Measurements from ENCODE around the gene FUBP3.
"Not testable (repeated sequence)": the region's sequence is repeated elsewhere in the genome, so short reads cannot be mapped to it uniquely, and the experiment has no call there.

FUBP3 gene

DNA sequence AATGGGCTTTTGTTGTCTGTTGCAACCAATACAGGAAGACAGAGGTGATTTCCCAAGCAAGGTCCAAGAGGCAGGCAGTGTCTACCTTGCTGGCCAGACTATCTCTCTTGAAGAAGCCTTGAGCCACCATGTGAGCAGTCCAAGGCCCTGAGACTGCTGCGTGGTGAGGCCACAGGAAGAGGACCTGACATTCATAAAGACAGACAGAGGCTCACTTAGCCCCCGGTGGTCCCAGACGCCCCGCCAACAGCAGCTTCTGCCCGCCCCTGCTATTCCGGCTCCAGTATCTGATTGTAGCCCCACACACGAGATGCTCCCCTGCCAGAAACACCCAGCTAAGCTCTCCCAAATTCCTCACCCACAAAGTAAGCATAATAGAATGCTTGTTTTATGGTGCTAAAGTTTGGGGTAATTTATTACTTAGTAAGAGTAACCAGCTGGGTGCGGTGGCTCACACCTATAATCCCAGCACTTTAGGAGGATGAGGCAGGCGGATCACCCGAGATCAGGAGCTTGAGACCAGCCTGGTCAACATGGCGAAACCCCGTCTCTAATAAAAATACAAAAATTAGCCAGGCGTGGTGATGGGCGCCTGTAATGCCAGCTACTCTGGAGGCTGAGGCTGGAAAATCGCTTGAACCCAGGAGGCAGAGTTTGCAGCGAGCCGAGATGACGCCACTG lies 22.8 kb upstream of the FUBP3 start:
- no peak for DNase-seq (ENCODE audit: low spot score)

DNA sequence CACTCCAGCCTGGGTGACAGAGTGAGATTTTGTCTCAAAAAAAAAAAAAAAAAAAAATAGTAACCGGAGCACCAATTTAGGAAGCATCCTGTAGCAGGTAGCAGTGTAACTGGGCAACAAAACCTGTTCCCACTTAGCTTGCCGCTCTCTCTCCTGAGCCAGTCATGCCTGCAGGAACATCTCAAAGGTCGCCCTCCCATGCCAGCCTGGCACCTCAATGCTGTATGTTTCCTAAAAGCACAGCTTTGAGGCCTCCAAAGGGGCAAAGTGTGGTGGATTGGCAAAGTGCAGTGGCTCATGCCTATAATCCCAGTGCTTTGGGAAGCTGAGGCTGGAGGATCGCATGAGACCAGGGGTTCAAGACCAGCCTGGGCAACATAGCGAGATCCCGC lies 22.3 kb upstream of the FUBP3 start:
- DNase-seq (ENCODE audit: low spot score) = no peak

DNA sequence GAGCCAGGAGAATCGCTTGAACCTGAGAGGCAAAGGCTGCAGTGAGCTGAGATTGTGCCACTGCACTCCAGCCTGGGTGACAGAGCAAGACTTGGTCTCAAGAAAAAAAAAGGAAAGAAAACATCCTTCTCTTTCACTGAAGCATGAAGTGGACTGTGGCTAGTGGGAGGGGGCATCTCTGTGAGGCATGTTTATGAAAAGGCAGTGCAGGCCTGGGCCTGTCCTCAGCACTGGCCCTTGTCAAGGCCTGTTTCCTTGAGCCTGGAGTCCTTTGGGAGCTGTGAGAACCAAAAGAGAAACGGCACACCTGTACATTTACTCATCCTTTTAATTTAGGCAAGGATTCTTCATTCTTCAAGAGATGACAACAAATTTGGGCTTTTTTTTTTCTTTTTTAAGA lies 18.3 kb upstream of the FUBP3 start:
- DNase-seq (ENCODE audit: low spot score) = no peak

DNA sequence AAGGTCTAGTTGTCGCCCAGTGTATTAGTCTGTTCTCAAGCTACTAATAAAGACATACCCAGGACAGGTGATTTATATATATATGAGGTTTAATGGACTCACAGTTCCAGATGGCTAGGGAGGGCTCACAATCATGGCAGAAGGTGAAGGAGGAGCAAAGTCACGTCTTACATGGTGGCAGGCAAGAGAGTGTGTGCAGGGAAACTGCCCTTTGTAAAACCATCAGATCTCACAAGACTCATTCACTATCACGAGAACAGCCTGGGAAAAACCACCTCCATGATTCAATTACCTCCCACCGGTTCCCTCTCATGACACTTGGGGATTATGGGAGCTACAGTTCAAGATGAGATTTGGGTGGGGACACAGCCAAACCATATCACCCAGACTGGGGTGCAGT lies 16.9 kb upstream of the FUBP3 start:
- DNase-seq (ENCODE audit: low spot score) = not testable (repeated sequence)

DNA sequence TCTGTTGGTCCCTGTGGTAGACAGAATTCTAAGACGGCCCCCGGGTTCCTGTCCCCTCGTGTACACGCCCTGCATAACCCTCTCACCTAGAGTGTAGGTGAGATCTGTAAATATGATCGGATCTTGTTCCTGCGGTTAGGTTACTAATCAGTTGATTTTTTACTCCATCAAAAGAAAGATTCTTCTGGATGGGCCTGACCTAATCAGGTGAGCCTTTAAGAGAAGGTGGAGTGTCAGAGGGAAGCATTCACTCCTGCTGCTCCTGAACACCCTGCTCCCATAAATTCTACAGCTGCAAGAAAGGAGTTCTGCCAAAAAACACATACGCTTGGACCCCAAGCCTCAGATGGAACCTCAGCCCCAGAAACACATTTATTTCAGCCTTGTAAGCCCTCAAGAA lies 15.6 kb upstream of the FUBP3 start:
- no peak for DNase-seq (ENCODE audit: low spot score)

DNA sequence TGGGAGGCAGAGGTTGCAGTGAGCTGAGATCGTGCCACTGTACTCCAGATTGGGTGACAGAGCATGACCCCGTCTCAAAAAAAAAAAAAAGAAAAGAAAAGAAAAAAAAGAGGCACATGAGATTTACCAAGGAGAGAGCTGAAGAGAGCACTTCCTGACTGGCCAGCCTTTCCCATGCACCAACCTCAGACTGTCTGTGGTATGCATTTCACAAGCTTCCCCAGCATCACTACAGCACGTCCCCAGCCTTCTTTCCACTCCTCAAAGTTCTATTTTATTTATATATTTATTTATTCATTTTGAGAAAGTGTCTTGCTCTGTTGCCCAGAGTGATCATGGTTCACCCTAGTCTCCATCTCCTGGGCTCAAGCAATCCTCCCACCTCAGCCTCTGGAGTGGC lies 13.6 kb upstream of the FUBP3 start:
- no peak for DNase-seq (ENCODE audit: low spot score)

DNA sequence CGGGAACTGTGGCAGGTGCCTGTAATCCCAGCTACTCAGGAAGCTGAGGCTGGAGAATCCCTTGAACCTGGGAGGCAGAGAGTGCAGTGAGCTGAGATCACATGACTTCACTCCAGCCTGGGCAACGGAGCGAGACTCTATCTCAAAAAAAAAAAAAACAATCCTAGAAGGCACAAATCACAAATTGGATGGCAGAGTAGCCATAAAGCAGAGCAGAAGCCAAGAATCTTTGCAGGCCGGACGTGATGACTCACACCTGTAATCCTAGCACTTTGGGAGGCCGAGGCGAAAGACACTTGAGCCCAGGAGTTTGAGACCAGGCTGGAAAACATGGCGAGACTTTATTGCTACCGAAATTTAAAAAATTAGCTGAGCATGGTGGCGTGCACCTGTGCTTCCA lies 9.2 kb upstream of the FUBP3 start:
- no peak for DNase-seq (ENCODE audit: low spot score)

DNA sequence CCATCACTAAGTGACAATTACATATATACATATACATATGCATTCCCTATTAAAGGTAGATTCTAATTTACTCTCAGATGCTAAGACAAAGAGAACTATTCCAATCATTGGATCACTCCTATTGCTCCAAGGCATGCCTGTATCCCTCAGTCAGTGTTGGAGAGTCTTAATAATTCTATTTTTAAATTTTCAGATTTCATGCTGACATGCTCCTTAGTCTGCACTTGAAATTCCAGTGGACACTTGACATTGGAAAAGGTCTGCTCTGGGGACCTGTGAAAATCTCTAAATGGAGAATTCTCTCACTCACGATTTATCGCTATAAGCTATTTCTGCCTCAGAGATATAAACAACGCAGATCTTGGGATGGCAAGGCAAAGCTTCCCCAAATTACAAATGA lies 3.9 kb upstream of the FUBP3 start:
- DNase-seq (ENCODE audit: low spot score) = no peak

DNA sequence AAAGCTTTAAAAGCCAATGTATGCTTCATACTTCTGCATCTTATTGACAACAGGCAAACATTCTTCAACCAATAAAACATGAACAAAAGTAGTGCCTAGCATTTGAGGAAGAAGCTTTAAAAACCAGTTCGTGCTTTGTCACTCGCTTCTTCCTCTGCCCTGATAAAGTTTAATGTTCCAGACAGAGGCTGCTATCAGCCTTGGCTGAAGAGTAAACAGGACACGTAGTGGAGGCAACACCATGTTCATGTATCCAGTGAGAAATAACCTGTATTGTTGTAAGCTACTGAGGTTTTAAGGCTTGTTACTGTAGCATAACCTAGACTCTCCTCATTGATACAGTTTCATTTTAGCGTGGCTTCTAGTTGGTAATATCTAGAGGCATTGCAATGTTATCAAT lies 3.2 kb upstream of the FUBP3 start:
- peak; percentile 37 for DNase-seq (ENCODE audit: low spot score)

DNA sequence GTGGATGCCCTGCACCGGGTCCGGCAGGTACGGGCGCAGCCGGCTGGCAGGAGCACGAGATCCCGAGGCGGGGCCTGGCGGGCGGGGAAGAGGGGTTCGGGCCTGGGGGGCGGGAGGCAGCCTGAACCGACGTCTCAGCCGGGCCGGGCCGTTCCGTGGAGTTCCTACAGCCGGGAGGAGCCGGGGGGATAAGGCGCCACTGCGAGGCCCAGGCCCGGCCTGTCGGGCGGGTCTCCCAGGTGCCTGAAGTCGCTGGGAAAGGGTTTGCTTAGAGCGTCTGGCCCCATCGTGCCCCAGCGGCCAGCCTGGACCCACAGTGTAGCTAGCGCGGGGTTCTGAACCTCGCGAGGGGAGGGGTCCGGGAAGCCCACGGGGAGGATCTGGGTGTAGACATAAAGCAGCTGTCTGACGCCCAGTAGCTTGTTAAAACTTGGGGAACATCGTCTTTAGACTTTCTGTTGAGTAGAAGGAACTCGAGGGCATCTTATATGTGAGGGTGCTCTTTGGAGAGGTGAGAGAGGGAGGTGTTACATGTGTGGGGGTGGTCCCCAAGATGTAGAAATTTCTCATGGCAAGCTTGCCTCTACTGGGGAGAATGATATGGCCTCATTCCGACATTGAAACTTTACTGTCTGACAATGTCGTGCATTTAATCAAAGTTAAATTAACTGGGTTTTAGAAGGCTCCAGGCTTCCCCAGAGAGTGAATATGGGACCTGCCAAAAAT lies 524 bp downstream of the FUBP3 start:
- peak; percentile 33 for DNase-seq (ENCODE audit: low spot score)

DNA sequence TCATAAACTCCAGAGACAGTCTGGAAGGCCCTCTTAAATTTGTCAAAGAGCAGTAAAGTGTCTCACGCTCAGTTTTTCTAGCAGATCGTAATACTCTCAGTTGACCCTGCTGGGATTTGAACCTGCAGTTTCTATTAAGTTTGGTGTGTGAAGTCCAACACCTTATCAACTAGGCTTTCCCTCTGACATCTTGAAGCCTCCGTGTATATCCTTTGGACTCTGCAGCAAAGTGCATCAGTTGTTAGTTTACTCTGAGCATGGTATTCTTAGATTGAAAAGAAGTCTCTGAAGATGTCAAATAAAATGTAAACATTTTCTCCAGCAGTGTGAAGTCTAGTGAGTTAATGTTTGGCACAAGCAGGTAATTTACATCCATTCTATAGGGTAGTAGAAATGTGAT lies 2.4 kb downstream of the FUBP3 start:
- no peak for DNase-seq (ENCODE audit: low spot score)

DNA sequence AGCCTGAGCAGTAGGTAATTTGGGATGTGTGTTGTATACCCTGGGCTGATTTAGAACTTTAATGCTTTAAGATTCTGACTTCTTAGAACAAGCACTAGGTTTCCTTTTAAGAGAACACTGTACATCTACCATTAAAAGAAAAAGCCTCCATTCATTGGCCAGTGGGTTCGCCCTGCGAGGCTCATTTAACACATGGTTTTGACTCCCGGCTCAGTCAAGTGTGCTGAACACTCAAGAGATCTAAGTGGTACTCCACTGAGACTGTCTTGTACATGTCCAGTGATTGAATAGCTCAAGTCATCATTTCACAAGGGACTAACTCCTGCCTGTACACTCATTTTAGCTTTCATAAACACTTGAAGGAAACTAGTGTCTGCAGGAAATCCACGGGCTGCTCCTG lies 3.9 kb downstream of the FUBP3 start:
- DNase-seq (ENCODE audit: low spot score) = no peak

DNA sequence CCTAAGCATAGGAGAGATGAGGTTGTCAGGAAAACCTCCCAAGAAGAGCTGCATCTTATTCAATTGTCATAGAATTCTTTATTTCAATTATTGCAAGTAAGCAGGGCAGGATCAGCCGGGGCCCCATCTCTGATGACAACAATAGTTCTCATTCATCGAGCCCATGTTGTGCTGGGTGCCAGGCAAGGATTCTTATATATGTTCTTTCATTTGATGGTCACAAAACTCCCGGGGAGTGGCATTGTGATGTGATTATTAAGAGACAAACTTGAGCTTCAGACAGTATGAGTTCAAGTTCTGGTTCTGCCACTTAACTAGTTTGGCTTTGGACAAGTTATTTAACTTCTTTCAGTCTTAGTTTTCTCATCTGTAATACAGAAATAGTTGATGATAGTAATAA lies 8.5 kb downstream of the FUBP3 start:
- no peak for DNase-seq (ENCODE audit: low spot score)

DNA sequence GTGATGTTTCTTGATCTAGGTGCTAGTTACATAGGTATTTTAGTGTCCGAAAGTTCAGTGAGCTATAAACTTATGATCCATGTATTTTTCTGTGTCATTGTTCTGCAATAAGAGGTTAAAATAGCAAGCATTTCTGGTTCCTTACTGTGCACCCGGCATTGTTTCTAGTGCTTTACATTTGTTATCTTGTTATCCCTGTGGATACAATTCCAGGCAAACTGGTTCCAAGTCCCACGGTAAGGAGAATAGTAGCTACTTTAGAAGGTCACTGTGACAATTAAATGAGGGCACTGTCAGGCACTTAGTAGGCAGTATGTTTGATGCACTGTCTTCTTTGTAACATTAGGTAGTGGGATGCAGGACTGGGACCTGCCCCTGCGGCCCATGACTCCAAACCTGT lies 9.0 kb downstream of the FUBP3 start:
- DNase-seq (ENCODE audit: low spot score) = no peak

DNA sequence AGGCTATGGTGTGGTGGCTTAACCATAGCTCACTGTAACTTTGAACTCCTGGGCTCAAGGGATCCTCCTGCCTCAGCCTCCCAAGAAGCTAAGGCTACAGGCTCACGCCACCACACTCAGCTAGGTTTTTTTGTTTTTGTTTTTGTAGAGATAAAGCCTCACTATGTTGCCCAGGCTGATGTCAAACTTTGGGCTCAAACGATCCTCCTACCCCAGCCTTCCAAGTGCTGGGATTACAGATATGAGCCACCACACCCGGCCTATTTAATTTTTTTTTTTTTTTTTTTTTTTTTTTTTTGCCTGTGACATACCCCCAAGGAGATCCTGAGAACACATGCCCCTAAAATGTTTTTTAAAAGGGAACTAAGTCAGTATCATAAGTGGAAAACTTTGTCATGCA lies 10.4 kb downstream of the FUBP3 start:
- peak; percentile 59 for DNase-seq (ENCODE audit: low spot score)

DNA sequence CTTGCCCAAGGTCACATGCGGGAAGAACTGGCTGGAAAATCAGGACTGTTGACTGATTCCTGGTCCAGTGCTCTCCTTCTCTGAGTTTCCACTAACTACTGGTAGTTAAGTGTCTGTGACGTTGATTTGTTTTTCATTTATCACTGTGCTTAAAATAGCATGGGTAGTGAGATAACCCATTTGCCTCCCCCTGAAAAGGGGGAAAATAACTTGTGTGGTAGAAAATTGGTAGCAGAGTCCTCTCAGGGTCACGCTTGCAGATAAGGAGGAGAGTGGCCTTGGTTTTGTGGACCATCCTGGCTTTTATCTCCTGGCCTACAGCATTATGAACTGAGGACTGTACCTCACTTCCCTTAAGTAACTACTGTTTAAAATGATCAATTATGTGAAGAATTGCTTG lies 10.9 kb downstream of the FUBP3 start:
- DNase-seq (ENCODE audit: low spot score) = no peak

DNA sequence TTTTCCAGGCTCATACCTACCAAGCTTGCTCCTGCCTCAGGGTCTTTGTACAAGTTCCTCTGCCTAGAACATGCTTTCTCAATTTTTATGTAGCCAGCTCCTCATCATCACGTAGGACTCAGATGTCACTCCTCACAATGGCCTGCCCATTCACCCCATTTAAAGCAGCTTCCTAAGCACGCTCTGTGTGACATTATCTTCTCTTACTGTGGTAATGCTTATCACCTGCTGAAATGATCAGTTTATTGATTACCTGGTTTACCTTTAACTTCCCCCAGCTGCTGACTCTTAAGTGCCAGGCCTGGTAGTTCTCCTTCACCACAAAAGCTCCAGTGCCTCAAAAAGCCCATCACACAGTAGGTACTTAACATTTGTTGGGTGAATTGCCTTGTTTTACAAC lies 13.6 kb downstream of the FUBP3 start:
- DNase-seq (ENCODE audit: low spot score) = no peak

DNA sequence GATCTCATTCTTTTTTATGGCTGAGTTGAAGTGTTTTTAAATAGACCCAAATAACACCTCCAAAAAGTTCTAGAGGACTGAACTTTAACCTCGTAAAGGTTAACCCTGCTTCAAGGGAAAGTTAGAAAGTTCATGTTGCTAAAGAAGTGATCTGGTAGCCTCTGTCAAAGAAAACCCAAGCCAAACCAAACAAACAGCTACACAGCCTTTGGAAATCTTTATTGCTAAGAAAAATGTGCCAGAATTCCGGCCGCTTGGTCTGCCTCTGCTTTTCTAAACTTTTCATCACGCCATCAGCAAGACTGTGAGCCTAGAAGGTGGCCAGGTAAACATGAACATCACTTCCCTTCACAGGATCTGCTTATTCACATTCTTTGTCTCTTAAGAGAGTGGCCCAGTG lies 17.9 kb downstream of the FUBP3 start:
- no peak for DNase-seq (ENCODE audit: low spot score)

DNA sequence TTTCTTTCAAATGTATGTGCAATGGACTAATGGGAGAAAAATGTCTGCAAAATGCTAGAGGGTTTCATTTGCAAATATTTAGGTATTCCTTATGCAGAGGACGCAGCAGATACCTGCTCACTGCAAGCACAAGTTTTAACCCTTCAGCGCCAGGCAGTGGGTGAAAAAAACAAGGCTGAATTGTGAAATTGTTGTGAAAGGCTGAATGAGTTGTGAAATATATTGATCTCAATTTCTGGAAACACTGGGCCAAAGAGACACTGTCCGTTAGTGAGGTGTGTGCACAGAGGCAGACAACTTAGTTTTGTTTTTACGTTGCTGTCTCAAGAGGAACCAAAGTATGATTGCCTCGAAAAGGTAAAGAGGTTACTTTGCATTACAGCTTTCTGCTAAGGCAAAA lies 18.8 kb downstream of the FUBP3 start:
- no peak for DNase-seq (ENCODE audit: low spot score)

DNA sequence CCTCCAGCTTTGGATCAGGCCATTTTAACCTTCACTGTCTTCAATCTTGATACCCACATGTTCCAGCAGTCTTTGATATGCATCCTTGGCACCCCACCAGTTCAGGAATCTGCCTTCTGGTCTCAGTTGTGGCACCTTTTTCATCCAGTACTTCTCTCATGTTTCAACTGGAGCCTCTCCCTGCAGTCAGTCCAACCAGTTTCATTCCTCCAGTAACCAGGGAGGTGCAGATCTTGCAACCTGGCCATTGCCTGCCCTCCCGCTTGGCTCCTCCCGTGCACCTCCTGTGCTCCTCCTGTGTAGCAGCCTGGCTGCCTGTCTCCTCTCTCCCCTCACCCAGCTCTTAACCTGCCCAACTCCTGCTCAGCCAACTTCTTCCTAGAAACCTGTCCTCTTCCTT lies 20.2 kb downstream of the FUBP3 start:
- DNase-seq (ENCODE audit: low spot score) = no peak

DNA sequence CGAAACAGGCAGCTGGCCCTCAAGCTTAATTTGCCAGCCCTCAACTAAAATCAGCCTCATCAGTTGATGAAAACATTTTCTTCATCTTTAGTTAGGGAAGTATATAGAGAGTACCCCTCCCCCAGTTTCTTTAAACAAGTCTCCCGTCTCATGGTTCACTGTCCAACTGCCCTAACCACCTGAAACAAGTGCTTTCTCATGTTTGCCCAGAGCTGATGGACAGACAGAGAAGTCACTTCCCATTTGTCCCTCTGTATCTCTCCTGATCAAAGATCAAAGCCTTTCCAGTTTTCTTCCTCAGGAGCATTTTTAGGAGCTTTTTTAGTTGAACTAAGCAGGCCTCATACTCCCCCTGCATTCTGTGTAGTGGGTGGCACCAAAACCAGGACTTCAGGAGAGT lies 21.7 kb downstream of the FUBP3 start:
- DNase-seq (ENCODE audit: low spot score) = no peak

DNA sequence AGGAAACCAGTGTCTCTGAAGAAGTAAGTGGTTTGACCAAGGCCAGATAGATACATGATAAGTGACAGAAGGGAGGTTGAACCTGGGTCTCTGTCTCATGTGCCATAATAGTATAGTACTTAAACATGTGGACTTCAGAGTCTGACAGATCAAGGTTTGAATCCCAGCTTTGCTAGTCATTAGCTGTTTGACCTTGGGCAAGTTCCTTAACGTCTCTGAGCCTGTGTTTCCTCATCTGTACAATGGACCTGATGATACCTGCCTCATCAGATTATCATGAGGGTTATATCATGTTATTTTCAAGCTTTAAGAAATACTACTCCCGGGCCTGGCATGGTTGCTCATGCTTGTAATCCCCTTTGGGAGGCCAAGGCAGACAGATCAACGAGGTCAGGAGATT lies 24.9 kb downstream of the FUBP3 start:
- DNase-seq (ENCODE audit: low spot score) = no peak

DNA sequence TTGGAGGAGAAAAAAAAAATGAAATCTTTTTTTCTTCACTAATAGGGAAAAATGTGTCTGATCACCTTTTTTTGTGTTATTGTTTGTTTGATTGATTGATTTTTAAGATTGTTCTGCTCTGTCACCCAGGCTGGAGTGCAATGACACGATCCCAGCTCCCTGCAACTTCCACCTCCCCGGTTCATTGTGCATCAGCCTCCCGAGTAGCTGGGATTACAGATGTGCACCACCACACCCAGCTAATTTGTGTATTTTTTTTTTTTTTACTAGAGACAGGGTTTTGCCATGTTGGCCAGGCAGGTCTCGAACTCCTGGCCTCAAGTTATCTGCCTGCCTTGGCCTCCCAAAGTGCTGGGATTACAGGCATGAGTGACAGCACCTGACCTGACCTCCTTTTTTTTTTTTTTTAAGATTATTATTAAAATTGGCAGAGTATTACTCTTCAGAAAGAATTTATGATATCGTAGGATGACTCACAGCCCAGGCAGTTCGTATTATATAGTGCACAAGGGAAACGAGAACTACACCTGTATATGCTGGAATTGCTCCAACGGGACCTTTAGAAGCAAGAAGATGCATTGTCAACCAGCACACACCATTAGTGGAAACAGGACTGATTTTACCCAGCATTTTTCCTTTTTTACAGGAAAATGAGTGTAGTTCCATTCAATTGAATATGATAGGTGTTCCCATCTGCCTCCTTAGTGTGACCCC lies 27.7 kb downstream of the FUBP3 start:
- DNase-seq (ENCODE audit: low spot score) = no peak
